Ectodermal cell (in vitro differentiated cells): Measurements from ENCODE around the gene SENP7.
"Not testable (repeated sequence)": the region's sequence is repeated elsewhere in the genome, so short reads cannot be mapped to it uniquely, and the experiment has no call there.

Source experiments
- H3K27ac ChIP-seq: 2 replicates; pipeline ENCODE4 v1.7.0; 2013; ENCODE audit warnings: mild to moderate bottlenecking, low read depth, low read length; ENCODE audit not compliant: insufficient read depth, poor library complexity, severe bottlenecking
- H3K27me3 ChIP-seq: 2 replicates; pipeline ENCODE4 v1.7.0; 2013; ENCODE audit warnings: mild to moderate bottlenecking, low read length; ENCODE audit not compliant: insufficient read depth, control insufficient read depth, poor library complexity, severe bottlenecking
- H3K36me3 ChIP-seq: one replicate; pipeline ENCODE4 v1.7.0; 2013; ENCODE audit warnings: low read length; ENCODE audit not compliant: control insufficient read depth, insufficient read depth
- H3K4me1 ChIP-seq: one replicate; pipeline ENCODE4 v1.7.0; 2013; ENCODE audit warnings: low read length; ENCODE audit not compliant: control insufficient read depth, insufficient read depth
- H3K4me3 ChIP-seq: 2 replicates; pipeline ENCODE4 v1.7.0; 2013; ENCODE audit warnings: low read depth, low read length, control low read depth; ENCODE audit not compliant: insufficient read depth
- H3K9me3 ChIP-seq: 2 replicates; pipeline ENCODE4 v1.7.0; 2013; ENCODE audit warnings: mild to moderate bottlenecking, low read length, moderate library complexity; ENCODE audit not compliant: control insufficient read depth
- WGBS, 2 experiments: methylation state at CpG; one replicate each; pipeline ENCODE4 v1.1.7; 2013; ENCODE audit warnings: missing lambda C conversion rate in 2 of 2; 5-methylcytosine and 5-hydroxymethylcytosine counted together

Gene SENP7

GRCh38 chr3:101542957-101543356 lies 29.9 kb upstream of the SENP7 start:
- no peak overlapping the region for H3K4me3 ChIP-seq
- no peaks in the 10 kb centered on the region for H3K27me3 ChIP-seq
- no peaks in the 10 kb centered on the region for H3K36me3 ChIP-seq
- H3K27ac ChIP-seq: no peak overlapping the region
- H3K9me3 ChIP-seq: no peaks in the 10 kb centered on the region
- H3K4me1 ChIP-seq: no peaks in the 10 kb centered on the region

DNA sequence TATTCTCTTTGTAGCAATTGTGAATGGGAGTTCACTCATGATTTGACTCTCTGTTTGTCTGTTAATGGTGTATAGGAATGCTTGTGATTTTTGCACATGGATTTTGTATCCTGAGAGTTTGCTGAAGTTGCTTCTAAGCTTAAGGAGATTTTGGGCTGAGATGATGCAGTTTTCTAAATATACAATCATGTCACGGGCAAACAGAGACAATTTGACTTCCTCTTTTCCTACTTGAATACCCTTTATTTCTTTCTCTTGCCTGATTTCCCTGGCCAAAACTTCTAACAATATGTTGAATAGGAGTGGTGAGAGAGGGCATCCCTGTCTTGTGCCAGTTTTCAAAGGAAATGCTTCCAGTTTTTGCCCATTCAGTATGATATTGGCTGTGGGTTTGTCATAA lies 23.9 kb upstream of the SENP7 start:
- not testable (repeated sequence) for H3K9me3 ChIP-seq, H3K4me3 ChIP-seq, H3K27ac ChIP-seq, H3K4me1 ChIP-seq, H3K36me3 ChIP-seq, H3K27me3 ChIP-seq
- 67% methylated on average over 1 of the region's 1 CpG; no CpG with 5 or more reads in 1 of the 2 experiments for WGBS, 2 experiments

DNA sequence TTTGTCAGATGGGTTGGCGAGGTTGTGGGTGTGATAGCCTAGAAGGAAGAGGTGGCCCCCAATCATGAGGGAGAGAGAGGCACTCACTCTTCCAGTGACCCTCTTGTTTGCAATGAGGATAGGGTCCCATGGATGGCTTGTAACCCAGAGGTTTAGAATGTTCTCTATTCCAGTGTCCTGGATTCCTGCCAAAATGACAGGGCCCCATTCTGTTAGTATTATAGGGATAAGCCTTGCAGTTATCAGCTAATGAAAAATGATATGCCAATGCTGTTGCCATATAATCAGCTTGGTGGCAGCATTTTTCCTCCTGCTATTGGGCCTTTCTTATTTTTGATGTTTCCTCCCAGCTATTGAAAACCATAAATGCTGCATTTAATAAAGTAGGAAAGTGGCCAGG lies 23.3 kb upstream of the SENP7 start:
- no peaks in the 10 kb centered on the region for H3K36me3 ChIP-seq
- H3K27ac ChIP-seq: no peak overlapping the region
- 91 to 94% methylated on average over 1 of the region's 1 CpG for whole genome bisulfite sequencing, 2 experiments
- no peak overlapping the region for H3K4me3 ChIP-seq
- no peaks in the 10 kb centered on the region for H3K27me3 ChIP-seq
- H3K4me1 ChIP-seq: no peaks in the 10 kb centered on the region
- H3K9me3 ChIP-seq: no peaks in the 10 kb centered on the region

GRCh38 chr3:101535221-101535620 lies 22.2 kb upstream of the SENP7 start:
- Histone ChIP-seq H3K9me3 (no peaks in the 10 kb centered on the region), H3K4me3 (no peak overlapping the region), H3K4me1 (no peaks in the 10 kb centered on the region), H3K27ac (no peak overlapping the region), H3K27me3 (no peaks in the 10 kb centered on the region), H3K36me3 (no peaks in the 10 kb centered on the region)
- WGBS, 2 experiments: 91% methylated on average over 5 of the region's 5 CpGs

DNA sequence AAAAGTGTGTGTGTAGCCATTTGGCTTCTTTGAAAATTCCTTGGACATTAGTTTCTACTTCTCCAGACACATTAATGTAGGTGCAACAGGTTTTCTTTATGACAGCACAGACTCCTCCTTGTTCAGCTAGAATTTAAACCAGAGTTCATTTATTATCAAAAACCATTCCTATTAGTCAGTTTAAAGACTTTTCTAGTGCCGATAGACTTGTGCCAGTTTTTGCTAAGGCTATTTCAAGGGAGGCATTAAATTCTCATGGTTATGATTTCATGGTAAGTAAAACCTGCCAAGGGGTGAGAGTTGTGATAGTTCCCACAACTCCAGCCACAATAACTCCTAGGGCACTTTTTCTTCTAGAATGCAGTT lies 20.6 kb upstream of the SENP7 start:
- Histone ChIP-seq H3K36me3 (no peaks in the 10 kb centered on the region), H3K4me3 (no peak overlapping the region), H3K4me1 (no peaks in the 10 kb centered on the region), H3K27ac (no peak overlapping the region), H3K27me3 (no peaks in the 10 kb centered on the region), H3K9me3 (no peaks in the 10 kb centered on the region)
- WGBS, 2 experiments: 100% methylated on average over 1 of the region's 1 CpG; no CpG with 5 or more reads in 1 of the 2 experiments

DNA sequence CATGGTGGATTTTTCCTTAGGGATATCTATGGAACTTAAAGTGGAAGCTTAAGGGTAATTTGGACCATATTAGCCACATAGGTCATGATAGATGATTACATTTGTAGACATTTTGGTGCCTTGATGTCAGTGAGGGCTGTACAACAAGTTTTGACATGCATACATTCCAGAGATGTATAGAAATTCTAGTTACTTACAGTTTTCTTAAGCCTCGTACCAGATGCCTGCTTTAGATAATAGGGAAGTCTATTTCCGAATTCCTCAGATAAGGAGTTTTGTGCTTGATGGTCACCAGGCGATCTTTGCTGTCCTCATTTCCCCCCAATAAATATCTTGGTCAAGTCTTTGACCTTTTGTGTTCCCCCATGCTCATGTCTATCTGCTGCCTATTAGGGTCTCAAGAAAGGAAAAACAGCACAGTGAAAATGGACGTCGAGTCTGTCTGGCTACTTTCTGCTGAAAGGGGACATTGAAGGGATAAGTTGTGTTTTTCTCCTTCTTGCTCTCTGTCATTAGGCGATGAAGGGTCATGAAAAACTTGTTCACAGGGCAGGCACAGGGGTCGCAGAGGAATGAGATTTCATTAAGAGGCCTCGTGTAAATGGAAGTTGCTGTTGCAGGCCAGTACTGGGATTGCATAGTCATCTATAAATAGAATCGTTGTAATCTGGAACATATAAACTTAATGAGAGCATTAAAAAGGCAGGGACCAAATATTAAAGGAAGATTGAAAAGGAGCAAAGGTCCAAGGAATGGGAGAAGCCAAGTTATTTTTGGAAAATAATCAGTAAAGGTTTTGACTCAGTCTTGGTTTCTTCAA lies 20.0 kb upstream of the SENP7 start:
- no peaks in the 10 kb centered on the region for H3K36me3 ChIP-seq
- no peak overlapping the region for H3K27ac ChIP-seq
- 93 to 97% methylated on average over 9 of the region's 9 CpGs for WGBS, 2 experiments
- no peaks in the 10 kb centered on the region for H3K27me3 ChIP-seq
- no peaks in the 10 kb centered on the region for H3K4me1 ChIP-seq
- H3K4me3 ChIP-seq: no peak overlapping the region
- H3K9me3 ChIP-seq: no peaks in the 10 kb centered on the region

DNA sequence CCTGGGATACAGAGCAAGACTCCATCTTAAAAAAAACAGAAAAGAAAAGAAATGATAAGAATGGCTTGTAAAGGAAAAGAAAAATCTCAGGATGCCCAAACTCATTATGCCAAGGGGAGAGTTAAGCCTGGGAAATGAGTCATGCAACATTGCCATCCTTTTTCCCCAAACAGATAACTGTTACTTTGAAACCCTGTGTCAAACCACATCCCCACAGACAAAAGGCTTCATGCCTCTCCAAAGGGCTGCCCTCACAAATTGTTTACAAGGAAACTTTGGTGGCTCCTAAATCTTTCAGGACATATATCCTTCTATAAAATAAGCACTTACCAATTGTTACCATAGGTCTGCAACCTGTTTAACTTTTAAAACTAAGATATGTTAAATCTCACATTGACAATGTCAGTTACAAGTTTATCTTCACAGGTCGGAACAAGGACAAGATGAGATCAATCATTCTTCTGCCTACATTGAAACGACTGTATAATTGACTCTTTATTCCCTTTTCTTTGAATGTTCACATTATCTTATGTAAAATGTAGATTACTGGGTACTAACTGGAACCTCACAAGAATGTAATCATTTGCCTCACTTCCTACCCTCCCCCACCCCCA lies 18.6 kb upstream of the SENP7 start:
- WGBS, 2 experiments: 83 to 88% methylated on average over 1 to 2 of the region's 2 CpGs
- Histone ChIP-seq H3K36me3 (no peaks in the 10 kb centered on the region), H3K27ac (no peak overlapping the region), H3K4me1 (no peaks in the 10 kb centered on the region), H3K4me3 (no peak overlapping the region), H3K9me3 (no peaks in the 10 kb centered on the region), H3K27me3 (no peaks in the 10 kb centered on the region)

- H3K27ac ChIP-seq: no peak overlapping the region
- no peaks in the 10 kb centered on the region for H3K36me3 ChIP-seq
- H3K9me3 ChIP-seq: no peaks in the 10 kb centered on the region
- 87 to 100% methylated on average over 1 to 2 of the region's 2 CpGs for WGBS, 2 experiments
- no peaks in the 10 kb centered on the region for H3K4me1 ChIP-seq
- no peak overlapping the region for H3K4me3 ChIP-seq
- H3K27me3 ChIP-seq: no peaks in the 10 kb centered on the region
Observed at GRCh38 chr3:101530686-101531047, 17.7 kb upstream of the SENP7 start.

- Histone ChIP-seq H3K9me3 (no peaks in the 10 kb centered on the region), H3K36me3 (no peaks in the 10 kb centered on the region), H3K4me1 (no peaks in the 10 kb centered on the region), H3K27ac (no peak overlapping the region), H3K4me3 (no peak overlapping the region), H3K27me3 (no peaks in the 10 kb centered on the region)
- 87 to 94% methylated on average over 3 to 4 of the region's 4 CpGs for WGBS, 2 experiments
Observed at GRCh38 chr3:101529816-101530685, 17.0 kb upstream of the SENP7 start.

DNA sequence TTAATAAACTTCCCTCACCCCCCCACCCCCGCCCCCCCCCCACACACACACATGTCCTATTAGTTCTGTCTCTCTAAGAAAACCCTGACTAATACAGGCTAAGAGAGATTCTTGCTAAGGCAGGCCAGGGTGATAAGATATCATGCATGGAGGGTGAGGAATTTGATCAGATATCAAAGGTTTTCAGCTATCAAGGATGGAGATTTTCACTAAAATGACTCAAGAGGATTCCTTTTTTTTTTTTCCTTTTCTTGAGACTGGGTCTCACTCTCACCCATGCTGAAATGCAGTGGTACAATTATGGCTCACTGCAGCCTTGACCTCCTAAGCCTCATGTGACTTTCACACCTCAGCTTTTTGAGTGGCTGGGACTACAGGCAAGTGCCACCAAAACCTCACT lies 14.9 kb upstream of the SENP7 start:
- no peaks in the 10 kb centered on the region for H3K4me1 ChIP-seq
- no peaks in the 10 kb centered on the region for H3K9me3 ChIP-seq
- WGBS, 2 experiments: no CpG with 5 or more reads among the region's 1 CpG

More for the DNA sequence above, 14.9 kb upstream of the SENP7 start:
- Histone ChIP-seq H3K27ac (no peak overlapping the region), H3K4me3 (no peak overlapping the region), H3K36me3 (no peaks in the 10 kb centered on the region), H3K27me3 (no peaks in the 10 kb centered on the region)
